ENCODE results near the gene FOXO6.

- TF ChIP-seq CTCF (IDR thresholded peaks at IDR 0.05): no peak
- no peak for TF ChIP-seq POLR2A (IDR thresholded peaks at IDR 0.05)
- TF ChIP-seq POLR2AphosphoS5 (IDR thresholded peaks at IDR 0.05): no peak
Measured at GRCh38 chr1:41427122-41427913, 66.1 kb downstream of the FOXO6 start.
